Fibroblast of gingiva (primary cell): Measurements from ENCODE around the gene CORO1C.

Source experiments
- DNase-seq: peaks from one replicate; pipeline ENCODE4 v3.0.0-alpha.2; 2011; ENCODE audit warnings: low read depth

CORO1C gene

DNA sequence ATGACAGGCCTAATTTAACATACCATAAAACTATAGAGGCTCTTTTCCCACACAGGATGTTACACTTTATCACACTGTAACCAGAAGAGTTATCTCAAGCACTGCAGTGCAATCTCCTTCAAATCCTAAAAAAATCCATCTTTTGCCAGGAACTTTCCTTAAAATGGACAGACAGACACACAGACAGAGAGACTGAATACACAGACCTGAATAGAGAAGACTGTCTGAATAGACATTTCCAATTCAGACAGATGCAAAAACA, 6.5 kb downstream of the CORO1C start:
- DNase-seq: no peak

- DNase-seq: no peak
These were observed 7.0 kb downstream of the CORO1C start for GRCh38 chr12:108724054-108724889.

GRCh38 chr12:108722992-108723766, 8.1 kb downstream of the CORO1C start:
- DNase-seq: peak; percentile 87

DNA sequence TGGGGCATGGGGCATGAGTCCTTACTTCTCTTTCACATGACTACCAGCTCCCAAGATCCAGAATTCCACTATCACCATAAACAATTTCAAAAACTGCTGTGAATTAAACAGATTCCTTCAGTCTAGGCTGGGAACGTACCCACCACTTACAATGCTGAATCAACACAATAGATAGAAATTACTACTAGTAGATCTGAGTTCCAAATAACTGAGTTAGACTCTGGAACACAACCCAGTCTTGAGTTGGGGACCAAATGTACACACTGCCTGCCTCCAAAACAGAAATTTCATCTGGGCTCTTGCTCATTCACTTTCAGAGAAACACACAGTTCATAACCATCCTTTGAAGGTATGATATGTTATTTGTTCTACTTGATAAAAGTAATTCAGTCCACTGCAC, 8.9 kb downstream of the CORO1C start:
- no peak for DNase-seq

GRCh38 chr12:108721824-108722223, 9.5 kb downstream of the CORO1C start:
- no peak for DNase-seq

GRCh38 chr12:108720757-108721514, 10.4 kb downstream of the CORO1C start:
- DNase-seq: peak; percentile 32

GRCh38 chr12:108717243-108717642, 14.1 kb downstream of the CORO1C start:
- DNase-seq: no peak

DNA sequence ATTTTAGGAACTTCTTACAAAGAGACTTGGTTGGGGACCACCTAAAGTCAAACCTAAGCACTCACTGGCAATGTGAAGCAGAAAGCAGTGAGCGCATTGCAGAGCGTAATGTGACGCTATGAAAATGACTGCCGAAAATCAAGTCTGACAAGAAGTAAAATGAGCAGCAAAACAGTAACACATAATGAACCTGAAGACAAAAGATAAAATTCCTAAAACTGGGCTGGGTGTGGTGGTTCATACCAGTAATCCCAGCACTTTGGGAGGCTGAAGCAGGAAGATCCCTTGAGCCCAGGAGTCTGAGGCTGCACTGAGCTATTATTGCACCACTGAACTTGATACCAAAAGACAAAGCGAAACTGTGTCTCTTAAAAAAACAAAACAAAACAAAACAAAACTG, 16.5 kb downstream of the CORO1C start:
- DNase-seq: no peak

DNA sequence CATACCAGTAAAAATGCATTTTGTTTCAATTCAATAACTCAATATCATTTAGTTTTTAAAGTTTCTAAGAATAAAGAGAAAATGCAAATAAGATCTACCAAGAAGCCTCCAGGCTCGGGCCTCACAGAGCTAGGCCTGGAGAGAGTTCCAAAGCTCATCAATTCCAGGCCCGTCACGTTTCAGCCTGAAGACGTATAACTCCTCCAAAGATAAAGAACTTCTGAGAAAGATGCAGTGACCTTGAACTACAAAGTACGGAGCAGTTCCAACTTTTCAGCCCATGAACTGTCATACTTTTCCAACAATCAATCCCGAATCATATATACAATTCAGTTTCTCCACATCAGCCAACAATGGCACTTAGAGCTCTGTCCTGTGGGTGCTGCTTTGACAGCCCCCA, 17.8 kb downstream of the CORO1C start:
- DNase-seq: no peak

GRCh38 chr12:108712925-108713203, 18.5 kb downstream of the CORO1C start:
- no peak for DNase-seq

- no peak for DNase-seq
These were observed 19.0 kb downstream of the CORO1C start for GRCh38 chr12:108712165-108712924.

DNA sequence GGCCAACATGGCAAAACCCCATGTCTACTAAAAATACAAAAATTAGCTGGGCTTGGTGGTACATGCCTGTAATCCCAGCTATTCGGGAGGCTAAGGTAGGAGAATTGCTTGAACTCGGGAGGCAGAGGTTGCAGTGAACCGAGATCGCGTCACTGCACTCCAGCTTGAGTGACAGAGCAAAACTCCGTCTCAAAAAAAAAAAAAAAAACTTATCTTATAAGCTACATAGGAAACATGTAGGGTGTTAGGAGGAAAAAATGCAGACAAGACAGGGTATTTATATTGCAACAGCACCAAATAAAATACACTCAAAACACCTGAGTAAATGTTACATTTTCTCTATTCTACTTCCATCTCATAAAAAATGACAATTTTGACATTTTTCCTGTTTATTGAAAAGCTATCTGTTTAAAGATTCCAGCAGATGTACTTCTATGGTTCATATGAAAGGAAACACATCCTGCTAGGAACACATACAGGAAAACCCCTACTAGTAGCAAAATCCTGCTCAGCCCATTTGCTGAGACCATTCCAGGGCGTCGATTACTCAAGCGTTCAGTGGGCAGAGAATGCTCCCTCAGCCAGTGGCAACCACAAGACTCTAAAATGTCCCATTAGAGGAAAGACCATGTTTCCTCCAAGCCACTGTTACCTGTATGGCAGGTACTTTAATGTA, 19.7 kb downstream of the CORO1C start:
- no peak for DNase-seq

GRCh38 chr12:108709697-108710096, 21.6 kb downstream of the CORO1C start:
- no peak for DNase-seq

- DNase-seq: no peak
These were observed 26.8 kb downstream of the CORO1C start for GRCh38 chr12:108704527-108704926.

DNA sequence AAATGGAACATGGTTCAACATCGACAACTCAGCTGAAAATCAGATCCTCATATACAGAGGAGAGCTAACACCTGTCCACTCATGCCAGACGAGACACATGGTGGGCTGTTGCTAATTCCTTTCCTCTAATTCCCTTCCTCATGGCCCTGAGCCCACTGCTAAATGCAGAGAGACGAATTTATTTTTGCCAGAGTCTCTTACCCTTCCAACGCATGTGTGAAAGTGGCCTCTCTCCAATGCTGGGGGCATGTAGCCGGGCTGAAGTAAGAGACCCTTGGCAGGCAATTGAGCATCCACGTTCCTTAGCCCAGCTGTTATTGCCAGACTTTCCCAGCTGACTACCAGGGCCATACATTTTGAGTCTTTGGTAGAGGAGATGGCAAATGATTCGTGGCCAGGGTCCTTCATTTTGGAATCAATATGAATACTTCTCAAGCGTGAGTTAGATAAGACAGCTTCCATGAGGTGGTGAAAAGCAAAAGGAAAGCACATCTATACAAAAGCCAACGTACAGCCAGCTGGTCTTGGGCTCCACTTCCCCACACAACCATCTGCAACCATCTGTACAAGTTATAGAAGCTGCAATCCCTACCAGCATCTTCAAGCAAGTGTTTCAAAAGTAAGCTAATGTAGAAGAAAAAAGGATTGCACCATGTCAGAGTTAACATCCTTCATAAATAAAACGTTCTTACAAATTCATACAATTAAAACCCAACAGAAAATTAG, 28.6 kb downstream of the CORO1C start:
- no peak for DNase-seq

- peak; percentile 48 for DNase-seq
These were observed 29.4 kb downstream of the CORO1C start for GRCh38 chr12:108701779-108702441.

DNA sequence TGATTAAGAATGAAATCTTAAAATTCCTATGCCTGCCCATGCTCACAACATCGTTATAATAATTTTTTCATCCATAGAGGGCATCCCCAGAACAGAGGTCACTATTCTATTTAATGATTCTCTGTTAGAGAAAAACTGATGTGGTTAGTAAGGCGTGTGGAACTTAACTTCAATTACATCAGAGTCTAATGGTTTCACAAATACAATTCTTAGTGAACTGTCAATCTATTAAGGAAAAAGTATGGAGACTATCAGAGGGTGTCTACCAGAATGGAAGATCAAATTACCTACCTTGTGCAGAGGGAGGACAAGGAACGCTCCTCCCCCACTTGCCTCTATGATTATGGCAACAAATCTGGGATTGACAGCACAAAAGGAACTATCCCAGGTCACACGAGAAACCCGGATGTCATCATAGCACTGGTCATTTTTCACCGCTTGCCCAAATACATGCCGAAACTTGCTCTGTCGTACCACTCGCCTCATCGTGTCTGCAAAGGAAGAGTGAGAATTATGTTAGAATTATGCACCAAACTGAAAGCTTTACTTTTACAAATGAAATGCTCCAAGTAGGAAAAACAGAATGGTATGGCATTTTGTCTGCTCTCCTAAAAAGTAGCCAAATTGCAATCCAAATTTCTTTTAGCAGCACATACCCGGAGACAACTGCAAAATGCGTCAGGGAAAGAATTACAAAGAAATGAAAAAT, 30.3 kb downstream of the CORO1C start:
- no peak for DNase-seq

DNA sequence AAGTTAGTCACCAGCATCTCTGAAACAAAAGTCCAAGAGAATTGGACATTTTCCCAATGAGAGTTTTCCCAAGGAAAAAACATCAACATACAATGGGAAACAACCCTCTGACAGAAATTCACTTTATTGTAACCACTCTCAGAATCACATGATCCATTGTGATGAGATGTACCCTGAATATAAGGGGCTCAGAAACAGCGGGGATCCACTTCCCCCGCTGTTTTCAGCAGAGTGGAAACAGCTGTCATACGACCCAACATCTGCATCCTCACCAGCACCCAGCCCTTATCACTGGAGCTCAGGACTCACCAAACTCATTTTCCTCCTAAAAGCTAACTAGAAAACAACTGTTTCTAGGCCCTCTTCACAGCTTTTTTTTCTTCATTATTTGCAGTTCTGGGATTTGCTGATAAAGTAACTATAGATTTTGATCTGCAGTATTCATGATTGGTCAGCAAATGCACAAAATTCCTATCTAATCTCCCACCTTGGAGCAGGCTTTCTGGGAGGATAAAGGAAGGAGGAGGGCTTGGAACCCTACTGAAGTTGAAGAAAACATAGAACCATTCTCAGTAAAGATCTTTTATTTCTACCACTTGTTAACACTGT, 31.3 kb downstream of the CORO1C start:
- no peak for DNase-seq

GRCh38 chr12:108697905-108698304, 33.4 kb downstream of the CORO1C start:
- no peak for DNase-seq

GRCh38 chr12:108696996-108697290, 34.4 kb downstream of the CORO1C start:
- DNase-seq: no peak
